ENCODE data around the gene C1QTNF5. TPM values are rescaled to one million over a fixed set of nuclear protein-coding genes. Genes with fewer than 3 reads are reported as not detected.

Gene C1QTNF5
- total and polyA plus RNA-seq, 2 of the 8 experiments (the other 6 are each of a cell fraction or from before 2014, with no cell fraction given) = 2.2 to 2.7 TPM

GRCh38 chr11:119310682-119311052, 30.0 kb downstream of the C1QTNF5 start:
- no peak overlapping the region for H3K18ac ChIP-seq (ENCODE audit: extremely low read depth, low read length)
- H2BK5ac ChIP-seq (ENCODE audit: low read depth, low read length) = no peak overlapping the region
- POLR2A ChIA-PET (ENCODE audit: partially characterized antibody) = interaction anchor here (1.0 to 2.0 kb wide), 4 partner anchors 10 to 225 kb away, joined by 3 to 7 read pairs (median 4); no protein-coding TSS in a partner anchor
- peaks cover 2 to 15% (median 13%) of the 10 kb centered on the region in 4 experiments; a peak in 6 of 7 replicates for H3K27me3 ChIP-seq (replicated peaks in 1 of 4; ENCODE audit: control insufficient read depth in 3 of 4, extremely low read depth in 1 of 4, insufficient read depth in 3 of 4, low read length in 3 of 4)
- no peak overlapping the region for H3K4me2 ChIP-seq (ENCODE audit: insufficient read depth in 1 of 2, low read depth in 2 of 2, low read length in 2 of 2)
- CTCF ChIA-PET (ENCODE audit: partially characterized antibody) = interaction anchor here (1.4 to 13.8 kb wide), 5 partner anchors 10 to 166 kb away, joined by 3 to 174 read pairs (median 4); no protein-coding TSS in a partner anchor
- no peak overlapping the region for H2BK15ac ChIP-seq (ENCODE audit: low read length)
- no peaks in the 10 kb centered on the region for H3K79me1 ChIP-seq (ENCODE audit: low read depth, low read length)
- H3K4me1 ChIP-seq (replicated peaks in 1 of 4; ENCODE audit: control insufficient read depth in 3 of 4, insufficient read depth in 4 of 4, low read length in 3 of 4) = peaks cover 0 to 12% (median 10%) of the 10 kb centered on the region in 4 experiments; a peak in 6 of 7 replicates
- DNase-seq (ENCODE audit: low read depth in 1 of 2, low spot score in 2 of 2) (no peak), FAIRE-seq (no peak)
- no peak overlapping the region for H3K27ac ChIP-seq (ENCODE audit: low read depth, low read length)
- H3K23me2 ChIP-seq (ENCODE audit: low read depth, low read length) = peaks cover 8% of the 10 kb centered on the region
- H2BK12ac ChIP-seq (ENCODE audit: low read depth, low read length) = no peak overlapping the region
- H2AK5ac ChIP-seq (ENCODE audit: low read depth, low read length) = no peak overlapping the region
- WGBS, 2 experiments (ENCODE audit: extremely low coverage in 1 of 2, insufficient coverage in 1 of 2, insufficient read length in 1 of 2, insufficient replicate concordance in 2 of 2, low coverage in 1 of 2, low lambda C conversion rate in 2 of 2, missing lambda C conversion rate in 1 of 2) = 89% methylated on average over 18 of the region's 20 CpGs; no CpG with 5 or more reads in 1 of the 2 experiments
- H4K20me1 ChIP-seq (replicated peaks in 1 of 2; ENCODE audit: control insufficient read depth in 1 of 2, insufficient read depth in 2 of 2, low read length in 2 of 2) = peaks cover 4% of the 10 kb centered on the region in 2 experiments
- no peak overlapping the region for H4K91ac ChIP-seq (replicated peaks; ENCODE audit: insufficient read length, low read length)
- no peak overlapping the region for H3K23ac ChIP-seq (ENCODE audit: insufficient read length)
- no peak overlapping the region for H2AFZ ChIP-seq (ENCODE audit: low read length)
- H3K56ac ChIP-seq (replicated peaks; ENCODE audit: insufficient read length, low read depth, low read length) = no peak overlapping the region
- no peak overlapping the region for H4K5ac ChIP-seq (ENCODE audit: insufficient read length, low read depth, low read length)
- no peak overlapping the region for H3K9ac ChIP-seq (replicated peaks in 1 of 4; ENCODE audit: extremely low read depth in 1 of 4, low read depth in 3 of 4, low read length in 3 of 4)
- H3K4ac ChIP-seq (replicated peaks; ENCODE audit: insufficient read length, low read depth, low read length) = no peak overlapping the region
- H3K4me3 ChIP-seq (ENCODE audit: extremely low read depth in 1 of 4, insufficient read depth in 2 of 4, low read depth in 3 of 4, low read length in 4 of 4) = no peak overlapping the region
- H3K14ac ChIP-seq (ENCODE audit: insufficient read length) = no peak overlapping the region
- no peaks in the 10 kb centered on the region for H3K79me2 ChIP-seq (ENCODE audit: control insufficient read depth in 1 of 2, insufficient read depth in 2 of 2, low read length in 2 of 2)
- no peak overlapping the region for H2BK20ac ChIP-seq (ENCODE audit: low read length)
- no peak for TF ChIP-seq E2F6 (IDR thresholded peaks at IDR 0.05)
- 0 out of 3 replicates have a peak, but pooled peaks of 1 of the 2 experiments have one; percentile 24 for TF ChIP-seq POLR2A (IDR thresholded peaks at IDR 0.05; ENCODE audit: control extremely low read depth in 1 of 2, low read depth in 2 of 2, low read length in 2 of 2)
- no peak for TF ChIP-seq CBX5 (IDR thresholded peaks at IDR 0.05; ENCODE audit: low read depth, low read length)
- H3K36me3 ChIP-seq (ENCODE audit: control insufficient read depth in 2 of 4, insufficient read depth in 4 of 4, low read length in 3 of 4) = peaks cover 0 to 20% (median 3%) of the 10 kb centered on the region in 4 experiments; a peak in 4 of 8 replicates
- no peak overlapping the region for H2BK120ac ChIP-seq (replicated peaks; ENCODE audit: low read depth, low read length)
- H3K9me3 ChIP-seq (ENCODE audit: insufficient read depth in 2 of 2, low read depth in 1 of 2, low read length in 1 of 2) = no peaks in the 10 kb centered on the region
- H4K8ac ChIP-seq (ENCODE audit: extremely low read depth, insufficient read depth, low read length) = no peak overlapping the region

Measured in H1 (cell line).